BJ (cell line): ENCODE results near the gene SNCA. TPM values are rescaled to one million over a fixed set of nuclear protein-coding genes. Genes with fewer than 3 reads are reported as not detected.

Experiments
- CTCF ChIA-PET: fragments of 350-600 bp; formaldehyde crosslinking; extraction: SDS; loops from one replicate; lab custom pipeline; 2021; ENCODE audit warnings: antibody characterized with exemption, inconsistent platforms; lab: Yijun Ruan, JAX
- POLR2A ChIA-PET: fragments of 300-600 bp; sonication (Branson Sonifier 250); formaldehyde crosslinking; extraction: SDS; loops from one replicate; lab custom pipeline; 2021; ENCODE audit warnings: antibody characterized with exemption; lab: Charles Lee
- DNase-seq: peaks from one replicate; pipeline ENCODE4 v3.0.0-alpha.2; 2011; ENCODE audit warnings: low read depth
- H3K27me3 ChIP-seq: 2 replicates; pipeline ENCODE4 v1.6.0; 2011; ENCODE audit warnings: low read length; ENCODE audit not compliant: control insufficient read depth, insufficient read depth
- H3K36me3 ChIP-seq: 2 replicates; pipeline ENCODE4 v1.5.1; 2011; ENCODE audit warnings: low read length; ENCODE audit not compliant: control insufficient read depth, insufficient read depth
- H3K4me3 ChIP-seq: 2 replicates; pipeline ENCODE4 v1.5.1; 2011; ENCODE audit warnings: low read depth, mild to moderate bottlenecking, control low read depth, low read length
- polyA plus RNA-seq: library from polyadenylated mRNA; depleted of rRNA; stranded (reverse); fragments of >200 nt; gene quantifications from 2 replicates; pipeline ENCODE4 v1.2.3, GENCODE V29; 2011
- TF ChIP-seq, protein P1 (sequence below): IDR thresholded peaks from 2 replicates; pipeline ENCODE4 v1.5.1; 2011; ENCODE audit warnings: low read depth, mild to moderate bottlenecking, control low read depth, inconsistent platforms, low read length, moderate library complexity; ENCODE audit not compliant: insufficient read depth

SNCA gene
- polyA plus RNA-seq, 1 experiment = 0.18 TPM

DNA sequence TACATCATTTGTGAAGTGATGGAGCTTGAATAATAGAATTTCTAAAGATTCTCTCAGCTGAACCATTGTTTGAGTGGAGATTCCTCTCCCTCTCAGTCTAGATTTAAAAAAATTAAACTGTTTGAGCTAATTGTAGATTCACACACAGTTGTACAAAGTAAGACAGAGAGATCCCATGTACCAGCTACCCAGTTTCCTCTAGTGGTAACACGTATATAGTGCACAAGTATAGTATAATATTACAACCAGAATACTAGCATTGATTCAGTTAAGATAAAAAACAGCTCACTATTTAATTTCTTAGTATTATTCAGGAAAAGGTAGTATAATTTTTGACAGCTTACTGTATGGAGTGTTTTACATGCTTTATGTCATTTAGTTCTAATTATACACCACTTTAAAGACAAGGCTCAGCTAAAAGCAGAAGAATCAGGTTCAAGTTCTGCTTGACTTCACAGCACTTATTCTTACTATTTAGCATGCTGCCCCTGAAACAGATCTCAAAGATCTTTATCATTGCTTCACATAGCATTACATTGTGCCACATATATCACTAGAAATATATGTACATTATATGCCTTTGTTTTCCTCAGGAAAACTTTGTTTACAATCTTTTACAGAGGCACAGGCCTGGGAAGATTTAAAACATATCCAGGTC, 136.1 kb downstream of the SNCA start:
- CTCF ChIA-PET = interaction anchor here (0.8 kb wide), 1 partner anchor 25 kb away, joined by 4 read pairs; no protein-coding TSS in a partner anchor
- Histone ChIP-seq H3K27me3 (no peaks in the 10 kb centered on the region), H3K4me3 (no peak overlapping the region), H3K36me3 (no peaks in the 10 kb centered on the region)
- DNase-seq = no peak
- TF ChIP-seq, protein P1, sequence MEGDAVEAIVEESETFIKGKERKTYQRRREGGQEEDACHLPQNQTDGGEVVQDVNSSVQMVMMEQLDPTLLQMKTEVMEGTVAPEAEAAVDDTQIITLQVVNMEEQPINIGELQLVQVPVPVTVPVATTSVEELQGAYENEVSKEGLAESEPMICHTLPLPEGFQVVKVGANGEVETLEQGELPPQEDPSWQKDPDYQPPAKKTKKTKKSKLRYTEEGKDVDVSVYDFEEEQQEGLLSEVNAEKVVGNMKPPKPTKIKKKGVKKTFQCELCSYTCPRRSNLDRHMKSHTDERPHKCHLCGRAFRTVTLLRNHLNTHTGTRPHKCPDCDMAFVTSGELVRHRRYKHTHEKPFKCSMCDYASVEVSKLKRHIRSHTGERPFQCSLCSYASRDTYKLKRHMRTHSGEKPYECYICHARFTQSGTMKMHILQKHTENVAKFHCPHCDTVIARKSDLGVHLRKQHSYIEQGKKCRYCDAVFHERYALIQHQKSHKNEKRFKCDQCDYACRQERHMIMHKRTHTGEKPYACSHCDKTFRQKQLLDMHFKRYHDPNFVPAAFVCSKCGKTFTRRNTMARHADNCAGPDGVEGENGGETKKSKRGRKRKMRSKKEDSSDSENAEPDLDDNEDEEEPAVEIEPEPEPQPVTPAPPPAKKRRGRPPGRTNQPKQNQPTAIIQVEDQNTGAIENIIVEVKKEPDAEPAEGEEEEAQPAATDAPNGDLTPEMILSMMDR = no peak
- POLR2A ChIA-PET = no interaction called here

DNA sequence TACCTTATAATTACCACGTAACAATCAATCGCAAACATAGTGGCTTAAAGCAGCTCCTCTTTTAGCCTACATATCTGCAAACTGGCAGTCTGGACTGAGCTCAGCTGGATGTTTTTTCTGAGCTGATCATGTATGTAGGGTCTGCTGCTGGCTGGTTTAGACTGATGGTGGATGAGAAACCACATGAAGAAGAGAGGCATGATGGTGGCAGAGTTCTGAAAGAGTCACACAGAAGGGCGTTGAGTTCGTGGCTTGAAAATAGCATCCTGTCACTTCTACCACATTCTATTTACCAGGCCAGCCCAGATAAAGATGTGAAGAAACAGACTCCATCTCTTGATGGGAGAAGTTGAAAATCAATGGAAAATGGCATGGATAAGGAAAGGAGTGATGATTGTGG, 151.3 kb downstream of the SNCA start:
- H3K27me3 ChIP-seq = no peaks in the 10 kb centered on the region
- DNase-seq = no peak
- ChIA-PET CTCF (no interaction called here), POLR2A (no interaction called here)
- H3K36me3 ChIP-seq = no peaks in the 10 kb centered on the region
- TF ChIP-seq, protein P1 = no peak
- H3K4me3 ChIP-seq = no peak overlapping the region

DNA sequence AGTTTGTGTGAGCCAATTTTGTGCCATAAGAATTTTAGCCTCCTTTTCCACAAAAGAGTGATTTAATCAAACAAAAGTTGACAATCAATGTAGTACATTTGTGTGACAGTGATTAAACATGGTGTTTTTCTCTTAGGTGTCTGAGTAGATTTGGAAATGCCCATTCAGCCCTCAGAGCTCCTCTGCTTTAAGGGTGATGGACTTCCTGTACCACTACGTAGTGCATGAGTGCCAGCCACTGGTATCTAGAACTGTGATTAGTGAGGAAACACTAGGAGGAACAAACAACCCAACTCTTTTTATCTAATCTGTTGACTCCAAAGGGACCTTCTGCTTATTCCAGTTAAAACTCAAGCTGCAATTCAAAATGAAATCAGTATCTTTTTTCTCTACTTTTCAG, 151.7 kb downstream of the SNCA start:
- Histone ChIP-seq H3K27me3 (no peaks in the 10 kb centered on the region), H3K4me3 (no peak overlapping the region), H3K36me3 (no peaks in the 10 kb centered on the region)
- POLR2A ChIA-PET = no interaction called here
- CTCF ChIA-PET = no interaction called here
- no peak for DNase-seq
- TF ChIP-seq, protein P1 = no peak

DNA sequence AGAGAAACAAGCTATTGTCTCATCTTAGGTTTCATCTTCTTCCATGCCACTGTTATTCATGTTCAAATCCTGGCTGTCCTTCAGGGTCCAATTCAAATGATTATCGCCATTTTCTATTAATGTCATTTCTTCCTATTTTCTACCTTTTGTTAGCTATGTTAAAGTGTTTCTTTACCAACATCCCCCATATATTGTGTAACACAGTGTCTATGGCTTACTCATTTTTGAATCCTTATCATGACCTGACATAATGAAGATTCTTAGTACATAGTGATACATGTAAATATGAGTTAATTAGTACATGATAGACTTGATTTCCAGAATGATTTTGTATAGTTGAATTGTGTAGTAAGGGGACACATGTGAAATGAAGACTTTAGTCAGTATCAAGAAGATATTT, 152.4 kb downstream of the SNCA start:
- DNase-seq = no peak
- CTCF ChIA-PET = no interaction called here
- POLR2A ChIA-PET = no interaction called here
- H3K4me3 ChIP-seq = no peak overlapping the region
- no peaks in the 10 kb centered on the region for H3K27me3 ChIP-seq
- H3K36me3 ChIP-seq = no peaks in the 10 kb centered on the region
- TF ChIP-seq, protein P1 = no peak

DNA sequence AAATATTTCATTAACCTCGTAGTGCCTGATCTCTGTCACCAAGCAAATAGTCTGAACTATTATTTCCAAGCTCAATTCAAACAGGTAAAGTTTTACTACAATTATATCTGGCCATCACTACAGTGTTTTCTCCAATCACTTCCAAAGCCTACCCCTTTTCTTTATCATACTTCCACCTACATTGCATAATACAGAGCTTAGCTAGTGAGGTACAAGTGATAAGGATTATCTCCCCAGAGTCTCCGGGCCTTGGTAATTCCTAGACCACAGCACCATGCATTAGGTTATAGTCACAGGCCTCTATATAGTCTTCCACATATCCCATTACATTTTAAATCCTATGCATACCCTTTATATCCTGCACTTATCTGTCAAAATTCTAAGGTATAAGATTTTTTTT, 154.2 kb downstream of the SNCA start:
- H3K4me3 ChIP-seq = no peak overlapping the region

More for the DNA sequence above, 154.2 kb downstream of the SNCA start:
- TF ChIP-seq, protein P1 = no peak
- Histone ChIP-seq H3K27me3 (no peaks in the 10 kb centered on the region), H3K36me3 (no peaks in the 10 kb centered on the region)
- ChIA-PET CTCF (no interaction called here), POLR2A (no interaction called here)
- DNase-seq = no peak
